Endothelial cell of umbilical vein (primary cell): Measurements from ENCODE around the gene ITPRID2. TPM values are rescaled to one million over a fixed set of nuclear protein-coding genes. Genes with fewer than 3 reads are reported as not detected.
"Not testable (repeated sequence)": the region's sequence is repeated elsewhere in the genome, so short reads cannot be mapped to it uniquely, and the experiment has no call there.

Experiments
- BruUV-seq: library from RNA; stranded (reverse); fragments of 400-500 nt; replicated peaks from 2 replicates; lab custom pipeline; 2021; lab: Mats Ljungman, UMichigan
- CTCF ChIA-PET: fragments of 300-600, 350-600 bp; sonication (Branson Sonifier 250); formaldehyde crosslinking; loops from one replicate; lab custom pipeline; 2021; ENCODE audit warnings: antibody characterized with exemption, inconsistent platforms; lab: Charles Lee
- POLR2A ChIA-PET: fragments of 300-600, 350-600 bp; sonication (Branson Sonifier 250); formaldehyde crosslinking; loops from one replicate; lab custom pipeline; 2021; ENCODE audit warnings: antibody characterized with exemption, inconsistent platforms; lab: Charles Lee
- DNase-seq: peaks from one replicate; pipeline ENCODE4 v3.0.0-alpha.2; 2011; ENCODE audit warnings: low read depth, low spot score
- FAIRE-seq: peaks from 2 replicates; lab custom pipeline; 2011; peaks lifted over from hg19 to GRCh38; lab: Jason Lieb, UNC
- H2AFZ ChIP-seq: 2 replicates; pipeline ENCODE4 v1.6.0; 2012; ENCODE audit warnings: low read depth, low read length, control low read depth, inconsistent platforms
- H3K27ac ChIP-seq: 2 replicates; pipeline ENCODE4 v1.5.1; 2011; ENCODE audit warnings: low read depth, mild to moderate bottlenecking, control low read depth, low read length, moderate library complexity; ENCODE audit not compliant: insufficient read depth
- H3K27me3 ChIP-seq, 2 experiments: 2 replicates each; pipeline versions ENCODE4 v1.6.0 to v1.6.1; 2011; ENCODE audit warnings: low read length in 2 of 2, mixed read lengths in 1 of 2; ENCODE audit not compliant: control insufficient read depth in 2 of 2, insufficient read depth in 2 of 2
- H3K36me3 ChIP-seq, 2 experiments: 2 replicates in 1 of 2; 3 replicates in 1 of 2; pipeline ENCODE4 v1.5.1; 2011; ENCODE audit warnings: low read length in 2 of 2, mild to moderate bottlenecking in 1 of 2, moderate library complexity in 1 of 2; ENCODE audit not compliant: control insufficient read depth in 2 of 2, insufficient read depth in 2 of 2; ENCODE audit errors: extremely low read depth in 1 of 2
- H3K4me1 ChIP-seq: 3 replicates; pipeline ENCODE4 v1.5.1; 2011; ENCODE audit warnings: mild to moderate bottlenecking, low read length; ENCODE audit not compliant: control insufficient read depth, insufficient read depth; ENCODE audit errors: extremely low read depth
- H3K4me2 ChIP-seq: 2 replicates; pipeline ENCODE4 v1.6.1; 2011; ENCODE audit warnings: low read length, control low read depth, mixed read lengths; ENCODE audit not compliant: insufficient read depth
- H3K4me3 ChIP-seq, 3 experiments: fragments of 200-600 bp in 1 of 3; sonication (generic), shearing (Covaris generic) in 1 of 3; replicated peaks in 1 of 3; 2 replicates each; pipeline ENCODE4 v1.5.1; 2011 to 2016; ENCODE audit warnings: control low read depth in 3 of 3, low read length in 3 of 3, mild to moderate bottlenecking in 2 of 3, inconsistent platforms in 1 of 3, low read depth in 1 of 3, moderate library complexity in 1 of 3; ENCODE audit not compliant: insufficient read depth in 1 of 3
- H3K79me2 ChIP-seq: 2 replicates; pipeline ENCODE4 v1.6.0; 2012; ENCODE audit warnings: low read length, inconsistent platforms; ENCODE audit not compliant: control insufficient read depth, insufficient read depth
- H3K9ac ChIP-seq: replicated peaks from 2 replicates; pipeline ENCODE3; 2011; ENCODE audit warnings: low read length, control low read depth; ENCODE audit not compliant: insufficient read depth; ENCODE audit errors: extremely low read depth
- H3K9me1 ChIP-seq: replicated peaks from 3 replicates; pipeline ENCODE4 v1.6.0; 2011; ENCODE audit warnings: mild to moderate bottlenecking, low read length; ENCODE audit not compliant: control insufficient read depth, insufficient read depth; ENCODE audit errors: extremely low read depth
- H3K9me3 ChIP-seq: replicated peaks from 2 replicates; pipeline ENCODE4 v1.5.1; 2012; ENCODE audit warnings: low read length, inconsistent platforms; ENCODE audit not compliant: control insufficient read depth, insufficient read depth
- H4K20me1 ChIP-seq: replicated peaks from 2 replicates; pipeline ENCODE3; 2011; ENCODE audit warnings: mild to moderate bottlenecking, low read length; ENCODE audit not compliant: control insufficient read depth, insufficient read depth; ENCODE audit errors: extremely low read depth
- CTCF ChIP-seq, 2 donors: IDR thresholded peaks; 1 replicate in 1 of 2; 2 replicates in 1 of 2; pipeline ENCODE4 v1.5.1; 2011; ENCODE audit warnings: low read length in 2 of 2, mild to moderate bottlenecking in 2 of 2, moderate library complexity in 2 of 2, control low read depth in 1 of 2, inconsistent platforms in 1 of 2, low read depth in 1 of 2; ENCODE audit not compliant: insufficient read depth in 1 of 2; ENCODE audit errors: extremely low read depth in 1 of 2
- EZH2 ChIP-seq: IDR thresholded peaks from 2 replicates; pipeline ENCODE4 v1.6.1; 2012; ENCODE audit warnings: borderline replicate concordance, low read depth, mild to moderate bottlenecking, moderate library complexity, low read length, inconsistent platforms; ENCODE audit not compliant: severe bottlenecking
- FOS ChIP-seq: IDR thresholded peaks from 2 replicates; pipeline ENCODE4 v1.6.1; 2011; ENCODE audit warnings: mild to moderate bottlenecking, low read length, moderate library complexity, borderline replicate concordance; ENCODE audit not compliant: insufficient read depth
- GATA2 ChIP-seq: IDR thresholded peaks from 2 replicates; pipeline ENCODE4 v1.7.0; 2011; ENCODE audit warnings: low read depth, mild to moderate bottlenecking, moderate library complexity, mixed read lengths, low read length; ENCODE audit not compliant: insufficient read length, insufficient read depth
- JUN ChIP-seq: IDR thresholded peaks from 2 replicates; pipeline ENCODE4 v1.6.1; 2011; ENCODE audit warnings: borderline replicate concordance, low read depth; ENCODE audit not compliant: insufficient read length, insufficient read depth
- MYC ChIP-seq: IDR thresholded peaks from one replicate; pipeline ENCODE4 v1.6.1; 2011; ENCODE audit warnings: mild to moderate bottlenecking, low read depth, low read length
- POLR2A ChIP-seq: IDR thresholded peaks from 2 replicates; pipeline ENCODE4 v1.6.1; 2012; ENCODE audit warnings: low read depth, mild to moderate bottlenecking, control low read depth, low read length
- POLR2AphosphoS5 ChIP-seq: IDR thresholded peaks from 2 replicates; pipeline ENCODE4 v1.6.1; 2012; ENCODE audit warnings: low read depth, mild to moderate bottlenecking, control low read depth, low read length, moderate library complexity; ENCODE audit not compliant: insufficient read depth
- dilution Hi-C: fragments of 300-500 bp; cut with MboI; formaldehyde crosslinking; loops from one replicate; pipeline ENCODE4 v1.15.0; 2019; ENCODE audit warnings: low sequenced_read_pairs; ENCODE audit not compliant: extremely low pct_ligation_motif_present
- intact Hi-C: fragments of 100-400 bp; cut with micrococcal nuclease; formaldehyde crosslinking; loops from one replicate; pipeline ENCODE4 v1.10.0; 2022
- polyA plus RNA-seq, 4 experiments: library from polyadenylated mRNA; depleted of rRNA in 3 of 4; stranded (reverse) in 3 of 4; unstranded in 1 of 4; fragments of >200 nt; gene quantifications; 2 replicates each; pipeline versions ENCODE4 v1.2.1 to v1.2.3, GENCODE V29; 2011 to 2012; ENCODE audit warnings: missing spikeins in 1 of 4
- total RNA-seq: library from RNA; stranded (reverse); gene quantifications from 2 replicates; pipeline ENCODE4 v1.2.3, GENCODE V29; 2021
- TF ChIP-seq, protein P1 (sequence below): IDR thresholded peaks from 2 replicates; pipeline ENCODE4 v1.6.1; 2011; ENCODE audit not compliant: insufficient read depth, insufficient read length

ITPRID2 gene
- total and polyA plus RNA-seq, 2 donors (not counting 3 experiments of a cell fraction or from before 2014, with no cell fraction given), result 37.6 to 272 TPM

GRCh38 chr2:181955010-181955409, 63.5 kb downstream of the ITPRID2 start:
- POLR2A ChIA-PET, result no interaction called here
- H3K27me3 ChIP-seq, result no peaks in the 10 kb centered on the region
- H3K4me3 ChIP-seq, result no peak overlapping the region
- peak overlapping the region; percentile 38 for H3K9ac ChIP-seq
- no TSS peak for BruUV-seq
- H3K79me2 ChIP-seq, result no peaks in the 10 kb centered on the region
- FAIRE-seq (peak; percentile 89), DNase-seq (peak; percentile 88)
- H3K4me1 ChIP-seq, result peaks cover 37% of the 10 kb centered on the region
- peak overlapping the region; percentile 75 for H3K4me2 ChIP-seq
- H4K20me1 ChIP-seq, result no peaks in the 10 kb centered on the region
- H3K36me3 ChIP-seq, result no peaks in the 10 kb centered on the region
- H2AFZ ChIP-seq, result no peak overlapping the region
- dilution Hi-C loops (no loop called here), intact Hi-C loops (loop anchor here (1.0 to 2.0 kb wide), 7 partner anchors 38 to 212 kb away; no protein-coding TSS in a partner anchor)
- peak overlapping the region; percentile 74 for H3K27ac ChIP-seq
- H3K9me3 ChIP-seq, result no peaks in the 10 kb centered on the region
- CTCF ChIA-PET, result interaction anchor here (0.7 to 2.7 kb wide), 23 partner anchors 18 to 240 kb away, joined by 3 to 25 read pairs (median 4); no protein-coding TSS in a partner anchor
- no peaks in the 10 kb centered on the region for H3K9me1 ChIP-seq
- TF ChIP-seq, protein P1, sequence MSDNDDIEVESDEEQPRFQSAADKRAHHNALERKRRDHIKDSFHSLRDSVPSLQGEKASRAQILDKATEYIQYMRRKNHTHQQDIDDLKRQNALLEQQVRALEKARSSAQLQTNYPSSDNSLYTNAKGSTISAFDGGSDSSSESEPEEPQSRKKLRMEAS, result no peak
- TF ChIP-seq MYC, result no peak
- no peak for TF ChIP-seq POLR2A
- TF ChIP-seq CTCF (IDR thresholded peaks at IDR 0.05; ENCODE audit: extremely low read depth in 1 of 2, insufficient read depth in 1 of 2, low read depth in 1 of 2, low read length in 2 of 2), result no peak
- peak; percentile 28 for TF ChIP-seq POLR2AphosphoS5
- no peak for TF ChIP-seq EZH2
- peak; percentile 94 for TF ChIP-seq JUN
- peak; percentile 78 for TF ChIP-seq FOS
- TF ChIP-seq GATA2, result no peak

- H3K9ac ChIP-seq, FAIRE-seq, H4K20me1 ChIP-seq, H3K9me3 ChIP-seq, H2AFZ ChIP-seq, H3K4me2 ChIP-seq, H3K27me3 ChIP-seq, H3K4me3 ChIP-seq, POLR2A ChIA-PET, dilution Hi-C loops, H3K36me3 ChIP-seq, H3K9me1 ChIP-seq, H3K27ac ChIP-seq, DNase-seq, H3K79me2 ChIP-seq, BruUV-seq: not testable (repeated sequence)
- peaks cover 37% of the 10 kb centered on the region for H3K4me1 ChIP-seq
- intact Hi-C loops, result loop anchor here (1.0 to 2.0 kb wide), 7 partner anchors 39 to 213 kb away; no protein-coding TSS in a partner anchor
- CTCF ChIA-PET, result interaction anchor here (1.6 to 2.7 kb wide), 3 partner anchors 18 to 122 kb away, joined by 6 to 22 read pairs (median 8); no protein-coding TSS in a partner anchor
Observed at GRCh38 chr2:181955866-181956265, 64.3 kb downstream of the ITPRID2 start.
